Measurements from ENCODE around the gene ZNF488. TPM values are rescaled to one million over a fixed set of nuclear protein-coding genes. Genes with fewer than 3 reads are reported as not detected.

The ZNF488 gene
- total and polyA plus RNA-seq, 10 of the 15 experiments (the other 5 are each of a cell fraction or from before 2014, with no cell fraction given): not detected

- TF ChIP-seq ETV6 (conservative IDR thresholded peaks at IDR 0.05 in 1 of 2, IDR thresholded peaks at IDR 0.05 in 1 of 2; ENCODE audit: borderline replicate concordance in 1 of 2, low read depth in 1 of 2): no peak
- TF ChIP-seq CBX5 (IDR thresholded peaks at IDR 0.05; ENCODE audit: low read depth): no peak
- TF ChIP-seq NKRF (conservative IDR thresholded peaks at IDR 0.05): no peak
- no peak for TF ChIP-seq ZBTB4 (CRISPR knock-in tag; IDR thresholded peaks at IDR 0.05)
- TF ChIP-seq IRF5 (IDR thresholded peaks at IDR 0.05; ENCODE audit: borderline replicate concordance): no peak
- TF ChIP-seq CHD1 (IDR thresholded peaks at IDR 0.05; ENCODE audit: low read depth, low read length): no peak
These were observed 4.7 kb downstream of the ZNF488 start (continued) for GRCh38 chr10:47379445-47379785.
